Stimulated activated CD8-positive, alpha-beta memory T cell treated with anti-CD3 and anti-CD28 coated beads, Interleukin-7, amount 100 ng/mL, for 24 hours (primary cell): ENCODE measurements around the gene FLVCR2.

Source experiments
- DNase-seq: peaks from one replicate; pipeline ENCODE4 v3.0.0-alpha.2; 2020; ENCODE audit warnings: low read depth

FLVCR2 gene

DNA sequence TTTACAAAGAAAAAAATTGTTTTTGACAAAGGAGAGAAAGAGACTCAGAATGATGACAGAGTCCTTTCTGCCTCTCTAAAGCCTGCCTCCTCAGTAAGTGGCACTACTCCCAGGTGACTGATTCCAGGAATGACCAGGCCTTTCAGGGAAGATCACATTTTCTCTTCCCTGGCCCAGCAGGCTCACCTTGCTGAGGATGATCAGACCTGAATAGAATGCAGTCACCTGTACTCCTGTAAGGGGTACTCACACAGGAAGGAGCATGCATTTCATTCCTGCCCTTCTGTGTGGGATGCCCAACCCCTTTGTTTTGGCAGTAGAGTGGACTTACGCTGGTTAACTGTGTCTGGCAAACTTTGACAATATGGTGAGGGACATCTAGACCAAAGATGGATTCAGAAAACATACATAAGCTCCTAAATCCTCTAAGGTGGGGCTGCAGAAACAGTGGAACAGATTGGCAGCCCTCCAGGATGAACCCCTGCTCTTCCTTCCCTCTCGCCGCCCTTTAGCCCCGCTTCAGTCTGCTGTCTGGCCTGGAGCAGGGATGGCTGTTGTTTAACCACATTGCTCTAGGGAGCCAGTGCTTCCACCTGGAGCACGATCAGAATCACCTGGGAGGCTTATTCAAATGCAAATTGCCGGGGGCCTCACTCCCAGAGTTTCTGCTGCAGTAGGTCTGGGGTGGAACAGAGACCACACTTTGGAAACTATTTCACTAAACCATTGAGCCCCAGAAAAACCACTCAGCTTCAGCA, 52.5 kb downstream of the FLVCR2 start:
- no peak for DNase-seq

GRCh38 chr14:75631453-75631831, 53.0 kb downstream of the FLVCR2 start:
- DNase-seq = no peak

DNA sequence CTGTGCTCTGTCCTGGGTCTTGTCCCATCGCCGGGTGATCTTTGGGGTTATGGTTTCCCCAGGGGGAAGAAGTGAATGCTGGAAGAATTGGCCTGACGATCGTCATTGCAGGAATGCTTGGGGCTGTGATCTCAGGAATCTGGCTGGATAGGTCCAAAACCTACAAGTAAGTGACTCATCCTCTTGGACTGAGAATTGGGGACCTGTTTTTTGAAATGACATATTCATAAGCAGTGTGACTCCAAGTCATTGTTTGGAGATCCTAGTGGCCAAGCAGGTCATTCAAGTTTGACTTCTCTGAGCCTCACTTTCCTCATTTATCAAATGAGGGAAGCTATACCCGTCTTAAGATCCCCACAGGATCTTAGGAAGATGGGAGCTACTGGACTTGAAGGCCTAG, 56.4 kb downstream of the FLVCR2 start:
- no peak for DNase-seq

- DNase-seq = no peak
Observed at GRCh38 chr14:75636100-75636692, 57.8 kb downstream of the FLVCR2 start.

DNA sequence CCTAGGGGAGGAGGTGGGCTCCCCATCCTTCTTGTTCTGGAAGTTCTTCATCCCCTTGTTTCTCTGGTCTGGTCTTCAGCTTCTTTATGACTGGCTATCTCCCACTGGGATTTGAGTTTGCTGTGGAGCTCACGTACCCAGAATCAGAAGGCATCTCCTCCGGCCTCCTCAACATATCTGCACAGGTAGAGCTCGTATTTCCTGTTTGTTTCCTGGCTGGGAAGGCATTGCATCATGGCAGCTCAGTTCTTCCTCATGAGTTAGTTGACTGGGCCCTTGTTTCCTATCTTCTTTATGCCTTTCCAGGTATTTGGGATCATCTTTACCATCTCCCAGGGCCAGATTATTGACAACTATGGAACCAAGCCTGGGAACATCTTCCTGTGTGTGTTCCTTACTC, 62.5 kb downstream of the FLVCR2 start:
- DNase-seq = no peak

DNA sequence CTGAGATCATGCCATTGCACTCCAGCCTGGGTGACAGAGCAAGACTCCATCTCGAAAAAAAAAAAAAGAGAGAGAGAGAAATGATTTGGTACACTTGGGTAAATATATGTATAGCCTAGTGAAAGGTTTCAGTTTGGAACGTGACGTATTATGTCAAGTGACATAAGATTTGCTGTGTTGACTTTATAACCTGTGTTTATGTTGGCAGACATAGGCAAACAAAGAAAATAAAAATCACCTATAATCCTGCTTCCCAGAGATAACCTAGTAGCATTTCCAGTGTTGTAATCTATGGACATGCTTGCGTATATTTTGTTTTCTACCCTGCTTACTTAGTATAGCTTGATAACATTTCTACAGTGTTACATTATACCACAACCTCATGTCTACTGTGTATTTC, 65.6 kb downstream of the FLVCR2 start:
- DNase-seq = no peak

GRCh38 chr14:75645056-75645455, 66.6 kb downstream of the FLVCR2 start:
- DNase-seq = no peak

DNA sequence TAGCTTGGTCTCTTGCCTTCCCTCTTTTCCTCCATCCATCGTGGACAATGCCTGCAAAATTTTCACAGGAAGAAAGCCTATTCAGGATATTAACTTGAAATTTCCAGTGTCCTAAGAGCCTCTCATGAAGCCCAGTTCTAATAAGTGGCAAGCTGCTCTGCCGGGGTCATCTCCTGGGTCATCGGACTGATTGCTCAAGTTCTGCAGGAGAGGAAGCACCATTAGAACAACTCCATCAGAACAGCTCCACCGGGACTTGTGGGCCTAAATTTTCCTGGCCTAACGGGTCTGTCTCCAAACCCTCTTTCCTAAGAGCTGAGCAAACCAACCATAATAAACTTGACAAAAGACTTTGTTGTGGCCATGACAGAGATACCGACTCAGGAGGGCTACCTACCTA, 68.3 kb downstream of the FLVCR2 start:
- DNase-seq = no peak

- DNase-seq = no peak
Observed at GRCh38 chr14:75647640-75648039, 69.2 kb downstream of the FLVCR2 start.

- no peak for DNase-seq
Observed at GRCh38 chr14:75648066-75648838, 69.8 kb downstream of the FLVCR2 start.

- no peak for DNase-seq
Observed at GRCh38 chr14:75649337-75649736, 70.9 kb downstream of the FLVCR2 start.

DNA sequence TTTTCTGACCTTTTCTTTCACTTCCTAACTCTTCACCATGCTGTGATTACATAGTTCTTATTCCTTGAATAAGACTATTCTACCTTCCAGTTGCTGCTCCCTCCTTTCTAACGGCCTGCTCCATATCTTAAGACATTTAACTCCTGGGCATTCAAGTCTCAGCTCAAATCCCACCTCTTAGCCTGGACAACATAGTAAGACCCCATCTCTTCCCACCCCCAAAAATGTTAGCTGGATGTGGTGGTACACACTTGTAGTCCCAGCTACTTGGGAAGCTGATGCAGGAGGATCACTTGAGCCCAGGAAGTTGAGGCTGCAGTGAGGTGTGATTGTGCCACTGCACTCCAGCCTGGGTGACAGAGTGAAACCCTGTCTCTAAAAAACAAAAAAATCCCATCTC, 71.4 kb downstream of the FLVCR2 start:
- no peak for DNase-seq

GRCh38 chr14:75650253-75651058, 72.0 kb downstream of the FLVCR2 start:
- no peak for DNase-seq

- DNase-seq = no peak
Observed at GRCh38 chr14:75653563-75653962, 75.1 kb downstream of the FLVCR2 start.

DNA sequence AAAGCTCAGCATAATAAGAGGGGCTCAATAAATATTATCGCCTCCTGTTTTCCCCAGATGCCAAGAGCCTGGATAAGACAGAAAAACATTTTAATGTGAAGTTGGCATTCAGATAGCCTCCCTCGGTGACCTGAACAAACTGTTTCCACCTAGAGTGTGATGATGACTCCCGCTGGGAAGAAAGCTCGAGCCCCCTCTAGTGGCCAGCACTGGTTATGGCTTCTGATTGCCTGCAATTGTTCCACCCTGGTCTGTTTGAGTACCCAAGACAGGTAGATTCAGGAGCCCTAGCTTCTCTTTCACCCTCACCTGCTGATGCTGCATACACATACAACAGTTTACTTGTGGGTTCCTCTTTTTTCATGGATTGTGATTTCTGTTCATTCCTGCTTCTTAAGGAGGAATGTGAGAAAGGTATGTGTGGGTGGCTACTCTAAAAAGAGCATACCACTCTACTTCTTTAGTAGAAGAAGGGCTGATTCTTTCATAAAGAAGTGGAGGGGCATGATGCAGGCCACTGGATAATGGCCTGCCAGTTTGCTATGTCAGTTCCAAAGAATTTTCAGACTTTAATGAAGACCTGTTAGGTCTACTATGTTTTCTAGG, 75.8 kb downstream of the FLVCR2 start:
- DNase-seq = peak; percentile 72

- no peak for DNase-seq
Observed at GRCh38 chr14:75655235-75655634, 76.8 kb downstream of the FLVCR2 start.

- no peak for DNase-seq
Observed at GRCh38 chr14:75657331-75657730, 78.9 kb downstream of the FLVCR2 start.

DNA sequence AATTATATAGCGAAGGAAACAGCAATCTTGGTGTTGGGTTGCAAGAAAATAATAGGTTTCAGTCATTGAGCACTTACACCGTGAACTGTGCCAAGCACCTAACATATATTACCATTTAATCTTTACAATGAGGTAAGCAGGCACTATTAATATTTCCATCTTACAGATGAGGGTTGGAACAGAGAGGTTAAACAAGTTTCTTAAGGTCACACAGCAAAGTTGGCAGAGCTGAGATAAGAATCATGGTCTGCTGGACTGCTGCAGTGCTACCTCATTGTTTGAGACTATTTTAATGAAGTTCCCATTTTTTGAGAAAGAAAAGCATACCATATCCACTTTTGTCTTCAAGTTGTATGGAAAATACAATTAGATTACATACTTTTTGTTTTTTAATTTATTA, 80.5 kb downstream of the FLVCR2 start:
- no peak for DNase-seq

DNA sequence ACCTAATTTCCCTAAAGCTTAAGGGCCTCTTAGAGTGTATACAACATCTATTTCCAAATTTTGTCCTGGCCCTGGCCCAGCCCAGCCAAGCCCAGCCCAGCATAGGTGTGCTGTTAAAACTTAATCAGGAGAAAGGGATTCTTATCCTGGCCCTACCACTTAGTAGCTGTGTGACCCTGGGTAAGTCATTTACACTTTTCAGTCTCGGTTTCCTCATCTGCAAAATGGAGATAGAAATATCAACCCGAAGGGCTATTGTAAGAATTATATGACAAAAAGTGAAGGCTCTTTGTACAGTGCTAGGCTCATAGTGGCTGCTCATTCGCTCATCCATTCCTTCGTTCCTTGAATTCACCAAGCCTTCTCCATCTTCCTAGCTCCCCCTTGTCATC, 81.8 kb downstream of the FLVCR2 start:
- DNase-seq = no peak

- peak; percentile 90 for DNase-seq
Observed at GRCh38 chr14:75660630-75661498, 82.4 kb downstream of the FLVCR2 start, which contains the start of the genes ERG28 and TTLL5. ERG28 (minus strand) TSS chr14:75660876; CDS start chr14:75657502, 3,374 bp downstream. TTLL5 (plus strand) TSS chr14:75661246; CDS start chr14:75663150, 1,904 bp downstream.

DNA sequence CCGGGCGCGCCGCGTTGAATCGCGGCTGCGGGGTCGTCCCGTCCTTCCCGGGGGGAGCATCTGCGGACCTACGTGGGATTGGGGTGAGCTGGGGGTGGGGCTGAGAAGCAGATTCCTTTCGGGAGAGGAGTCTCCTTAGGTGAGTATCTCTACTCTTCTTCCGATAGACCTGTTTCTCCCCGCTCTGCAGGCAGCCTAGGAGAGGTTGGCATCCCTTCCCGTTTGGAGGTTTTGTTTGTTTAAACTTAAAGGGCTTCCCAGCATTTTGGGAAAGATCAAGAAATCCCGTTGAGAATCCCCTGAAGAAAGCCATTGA, 83.0 kb downstream of the FLVCR2 start:
- no peak for DNase-seq
